ENCODE data around the gene NR1I2. TPM values are rescaled to one million over a fixed set of nuclear protein-coding genes. Genes with fewer than 3 reads are reported as not detected.

NR1I2 gene
- total RNA-seq, 4 donors from 2014 or later, result 0.21 to 0.62 TPM; not detected in 2

- TF ChIP-seq POLR2A (IDR thresholded peaks at IDR 0.05), result no peak
- DNase-seq, result no peak
- intact Hi-C loops (cut with DNase I; ENCODE audit: low total_unique reads), result no loop called here
- H3K4me1 ChIP-seq, result no peaks in the 10 kb centered on the region
- H3K36me3 ChIP-seq, result no peaks in the 10 kb centered on the region
- H3K4me3 ChIP-seq, result no peak overlapping the region
- H3K27me3 ChIP-seq, result no peaks in the 10 kb centered on the region
- H3K27ac ChIP-seq, result no peak overlapping the region
- no peaks in the 10 kb centered on the region for H3K9me3 ChIP-seq
These were observed 60.0 kb downstream of the NR1I2 start for GRCh38 chr3:119841808-119842471.

- no peak overlapping the region for H3K27ac ChIP-seq
- H3K4me3 ChIP-seq, result no peak overlapping the region
- no peaks in the 10 kb centered on the region for H3K36me3 ChIP-seq
- H3K9me3 ChIP-seq, result no peaks in the 10 kb centered on the region
- intact Hi-C loops (cut with DNase I; ENCODE audit: low total_unique reads), result no loop called here
- H3K4me1 ChIP-seq, result no peaks in the 10 kb centered on the region
- no peaks in the 10 kb centered on the region for H3K27me3 ChIP-seq
- no peak for TF ChIP-seq POLR2A (IDR thresholded peaks at IDR 0.05)
- TF ChIP-seq CTCF (IDR thresholded peaks at IDR 0.05), result no peak
- no peak for DNase-seq
These were observed 67.2 kb downstream of the NR1I2 start for GRCh38 chr3:119849126-119849525.

- TF ChIP-seq POLR2A (IDR thresholded peaks at IDR 0.05), result no peak
- no peak for TF ChIP-seq CTCF (IDR thresholded peaks at IDR 0.05)
- no peaks in the 10 kb centered on the region for H3K36me3 ChIP-seq
- no peaks in the 10 kb centered on the region for H3K27me3 ChIP-seq
- intact Hi-C loops (cut with DNase I; ENCODE audit: low total_unique reads), result no loop called here
- H3K27ac ChIP-seq, result no peak overlapping the region
- H3K9me3 ChIP-seq, result no peaks in the 10 kb centered on the region
- H3K4me3 ChIP-seq, result no peak overlapping the region
- no peaks in the 10 kb centered on the region for H3K4me1 ChIP-seq
- DNase-seq, result no peak
These were observed 74.8 kb downstream of the NR1I2 start for GRCh38 chr3:119856695-119857094.

- no peaks in the 10 kb centered on the region for H3K9me3 ChIP-seq
- H3K4me1 ChIP-seq, result no peaks in the 10 kb centered on the region
- DNase-seq, result no peak
- no peak overlapping the region for H3K4me3 ChIP-seq
- H3K27me3 ChIP-seq, result no peaks in the 10 kb centered on the region
- H3K27ac ChIP-seq, result no peak overlapping the region
- H3K36me3 ChIP-seq, result no peaks in the 10 kb centered on the region
- intact Hi-C loops (cut with DNase I; ENCODE audit: low total_unique reads), result no loop called here
- no peak for TF ChIP-seq CTCF (IDR thresholded peaks at IDR 0.05)
- no peak for TF ChIP-seq POLR2A (IDR thresholded peaks at IDR 0.05)
These were observed 77.1 kb downstream of the NR1I2 start for GRCh38 chr3:119858957-119859356.

- Histone ChIP-seq H3K4me3 (no peak overlapping the region), H3K36me3 (no peaks in the 10 kb centered on the region), H3K27ac (no peak overlapping the region), H3K4me1 (no peaks in the 10 kb centered on the region), H3K9me3 (no peaks in the 10 kb centered on the region), H3K27me3 (no peaks in the 10 kb centered on the region)
- DNase-seq, result no peak
- TF ChIP-seq POLR2A (IDR thresholded peaks at IDR 0.05) (no peak), CTCF (IDR thresholded peaks at IDR 0.05) (no peak)
- intact Hi-C loops (cut with DNase I; ENCODE audit: low total_unique reads), result no loop called here
These were observed 77.8 kb downstream of the NR1I2 start for GRCh38 chr3:119859728-119860127.

- no peak for DNase-seq
- H3K4me3 ChIP-seq, result no peak overlapping the region
- no peaks in the 10 kb centered on the region for H3K4me1 ChIP-seq
- H3K27ac ChIP-seq, result no peak overlapping the region
- intact Hi-C loops (cut with DNase I; ENCODE audit: low total_unique reads), result no loop called here
- TF ChIP-seq POLR2A (IDR thresholded peaks at IDR 0.05), result no peak
- no peak for TF ChIP-seq CTCF (IDR thresholded peaks at IDR 0.05)
- no peaks in the 10 kb centered on the region for H3K27me3 ChIP-seq
- H3K36me3 ChIP-seq, result no peaks in the 10 kb centered on the region
- no peaks in the 10 kb centered on the region for H3K9me3 ChIP-seq
These were observed 79.8 kb downstream of the NR1I2 start for GRCh38 chr3:119861681-119862080.

Data from uterus (tissue), 4 donors.